HG03558 (cell line): ENCODE data around the gene SLC44A1.
A peak's percentile ranks its signal among the peaks of the same experiment; 100 is the strongest.

Experiments used
- ATAC-seq: cut with Tn5 transposase; IDR thresholded peaks from one replicate; pipeline ENCODE4 v1.9.1; 2021; ENCODE audit warnings: moderate number of reproducible peaks; ENCODE audit not compliant: unreplicated experiment; ENCODE audit errors: extremely low read depth

Gene SLC44A1

DNA sequence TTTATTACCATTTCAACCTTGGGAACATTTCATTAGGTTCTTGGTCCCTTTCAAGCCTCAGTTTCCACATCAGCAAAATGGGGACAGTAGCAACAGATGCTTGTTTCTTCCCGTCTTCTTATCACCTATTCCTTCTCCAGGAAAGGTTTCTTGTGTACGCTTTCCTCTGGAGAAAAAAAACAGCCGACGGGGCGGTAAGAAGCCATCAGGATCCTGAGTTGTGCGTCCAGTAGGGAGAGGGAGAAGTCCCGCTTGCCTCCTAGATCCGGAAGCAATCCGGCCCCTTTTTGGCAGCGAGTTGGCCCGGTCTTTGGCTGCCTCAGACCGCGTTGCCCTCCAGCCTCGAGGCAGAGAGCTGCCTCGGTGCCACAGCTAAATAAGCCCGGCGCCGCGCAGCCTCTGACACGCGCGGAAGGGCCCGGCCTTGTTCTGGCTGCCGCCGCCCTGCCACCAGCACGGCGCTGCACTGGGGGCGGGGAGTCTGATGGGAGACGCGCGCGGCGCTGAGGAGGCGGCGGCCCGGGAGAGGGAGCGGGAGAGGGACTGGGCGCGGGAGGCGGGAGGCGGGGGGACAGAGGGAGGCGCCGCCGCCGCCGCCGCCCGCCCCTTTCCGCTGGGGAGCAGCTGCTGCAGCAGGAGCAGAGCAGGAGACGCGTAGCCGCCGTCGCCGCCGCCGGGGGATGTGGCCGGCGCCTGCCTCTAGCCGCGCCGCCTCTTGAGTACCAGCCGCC, at the start of gene SLC44A1:
Gene SLC44A1, plus strand, starts transcription at position 649 of the 731 bp plus-strand sequence. CDS start 218 bp downstream, outside the sequence.
- peak; percentile 78 for ATAC-seq

DNA sequence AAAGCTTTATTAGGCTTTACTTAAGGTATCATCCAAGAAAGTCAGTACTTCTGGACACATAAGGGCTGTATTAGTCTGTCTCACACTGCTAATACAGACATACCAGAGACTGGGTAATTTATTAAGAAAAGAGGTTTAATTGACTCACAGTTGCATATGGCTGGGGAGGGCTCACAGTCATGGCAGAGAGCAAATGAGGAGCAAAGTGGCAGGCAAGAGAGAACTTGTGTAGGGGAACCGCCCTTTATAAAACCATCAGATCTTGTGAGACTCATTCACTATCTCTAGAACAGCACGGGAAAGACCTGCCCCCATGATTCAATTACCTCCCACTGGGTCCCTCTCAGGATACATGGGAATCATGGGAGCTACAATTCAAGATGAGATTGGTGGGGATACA, 49.2 kb upstream of the SLC44A1 start:
- ATAC-seq = no peak

DNA sequence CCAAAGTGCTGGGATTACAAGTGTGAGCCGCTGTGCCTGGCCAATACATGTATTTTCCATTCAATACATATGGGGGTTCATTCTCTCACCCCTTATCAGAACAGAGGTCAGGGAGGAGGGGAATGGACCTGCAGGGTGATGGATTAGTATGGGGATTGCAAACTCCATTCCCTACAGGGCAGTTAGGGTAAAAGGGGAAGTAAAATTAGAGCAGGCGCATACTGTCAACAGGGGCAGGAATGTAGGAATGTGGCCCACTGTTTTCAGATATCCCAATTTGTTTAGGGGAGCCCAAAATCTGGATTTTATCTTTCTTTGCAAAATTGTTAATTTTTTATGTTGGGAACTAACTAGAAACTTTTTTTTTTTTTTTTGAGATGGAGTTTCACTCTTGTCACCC, 46.4 kb upstream of the SLC44A1 start:
- no peak for ATAC-seq

DNA sequence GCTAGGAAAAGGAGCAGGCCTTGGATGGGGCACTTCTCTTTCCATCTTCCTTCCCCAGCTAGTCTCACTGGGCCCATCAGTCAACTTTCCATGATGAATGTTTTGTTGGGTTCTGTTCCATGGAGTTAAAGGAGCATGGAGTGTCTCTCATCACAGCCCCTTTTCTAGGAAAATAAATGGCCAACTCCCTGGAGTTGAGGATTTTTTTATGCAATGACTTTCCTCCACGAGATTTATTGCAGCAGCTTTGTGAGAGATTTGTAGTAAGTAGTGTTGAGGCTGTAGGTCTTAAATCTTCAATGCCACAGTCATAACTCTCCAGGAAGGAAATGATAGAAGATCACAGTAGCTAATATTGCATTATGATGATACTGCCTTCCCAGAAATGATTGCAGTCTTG, 45.6 kb upstream of the SLC44A1 start:
- ATAC-seq = no peak

DNA sequence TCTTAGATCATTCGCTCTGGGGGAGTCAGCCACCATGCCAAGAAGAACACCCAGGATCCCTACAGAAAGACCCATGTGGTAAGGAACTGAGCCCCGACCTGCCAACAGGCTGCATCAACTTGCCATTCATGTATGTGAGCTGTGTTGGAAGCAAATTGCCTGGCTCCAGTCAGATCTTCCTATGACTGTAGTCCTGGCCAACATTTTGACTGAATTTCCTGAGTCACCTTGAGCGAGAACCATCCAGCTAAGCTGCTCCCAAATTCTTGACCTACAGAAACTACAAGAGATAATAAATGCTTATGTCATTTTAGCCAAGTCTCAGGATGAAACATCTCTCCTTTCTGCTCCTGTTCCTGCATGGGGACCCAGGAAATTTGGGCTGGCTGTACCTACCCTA, 40.0 kb upstream of the SLC44A1 start:
- no peak for ATAC-seq

DNA sequence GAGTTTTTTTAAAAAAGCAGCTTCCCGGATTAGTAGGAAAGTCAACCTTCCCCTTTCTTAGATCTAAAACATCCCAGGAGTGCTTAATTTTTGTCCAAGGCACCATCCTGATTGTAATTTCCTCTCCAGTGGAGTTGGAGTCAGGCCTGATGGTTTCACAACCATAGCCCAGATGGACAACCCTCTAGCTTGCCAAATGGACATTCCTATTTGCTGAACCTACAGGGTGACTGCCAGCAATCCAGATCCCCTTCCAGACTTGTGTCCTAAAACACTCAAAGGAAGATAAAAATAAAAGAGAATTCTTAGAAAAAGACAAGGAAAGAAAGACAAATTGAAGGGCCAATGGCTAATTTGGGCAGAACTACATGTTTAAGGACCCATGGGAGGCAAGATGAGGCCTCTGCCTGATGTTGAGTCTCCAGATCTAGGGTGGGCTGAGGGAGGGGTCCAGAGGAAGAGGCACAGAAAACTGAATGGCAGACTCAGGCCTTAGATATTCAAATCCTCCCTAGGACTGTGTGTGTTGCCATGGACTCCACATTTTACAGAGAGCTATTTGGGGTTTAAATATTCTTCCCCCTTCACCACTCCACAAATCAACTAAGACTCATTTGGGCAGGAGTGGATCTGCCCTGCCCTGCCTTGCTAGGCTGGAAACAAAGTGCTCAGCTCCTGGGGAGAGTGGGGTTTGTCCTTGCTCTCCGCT, 38.5 kb upstream of the SLC44A1 start:
- no peak for ATAC-seq

DNA sequence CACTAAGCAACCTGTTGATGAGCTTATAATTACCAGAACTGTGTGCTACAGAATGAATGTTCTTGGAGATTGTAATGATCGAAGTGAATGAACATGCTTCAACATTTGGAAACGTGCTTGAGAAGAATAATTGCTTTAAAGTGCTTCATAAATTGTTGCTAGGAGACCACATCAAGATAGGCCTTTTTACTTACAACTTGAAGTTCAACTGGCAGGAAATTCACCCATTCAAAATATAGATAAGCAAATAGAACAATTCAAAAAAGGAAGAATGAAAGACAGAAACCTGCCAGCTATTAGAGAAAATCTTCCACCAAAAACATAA, 38.0 kb upstream of the SLC44A1 start:
- no peak for ATAC-seq

DNA sequence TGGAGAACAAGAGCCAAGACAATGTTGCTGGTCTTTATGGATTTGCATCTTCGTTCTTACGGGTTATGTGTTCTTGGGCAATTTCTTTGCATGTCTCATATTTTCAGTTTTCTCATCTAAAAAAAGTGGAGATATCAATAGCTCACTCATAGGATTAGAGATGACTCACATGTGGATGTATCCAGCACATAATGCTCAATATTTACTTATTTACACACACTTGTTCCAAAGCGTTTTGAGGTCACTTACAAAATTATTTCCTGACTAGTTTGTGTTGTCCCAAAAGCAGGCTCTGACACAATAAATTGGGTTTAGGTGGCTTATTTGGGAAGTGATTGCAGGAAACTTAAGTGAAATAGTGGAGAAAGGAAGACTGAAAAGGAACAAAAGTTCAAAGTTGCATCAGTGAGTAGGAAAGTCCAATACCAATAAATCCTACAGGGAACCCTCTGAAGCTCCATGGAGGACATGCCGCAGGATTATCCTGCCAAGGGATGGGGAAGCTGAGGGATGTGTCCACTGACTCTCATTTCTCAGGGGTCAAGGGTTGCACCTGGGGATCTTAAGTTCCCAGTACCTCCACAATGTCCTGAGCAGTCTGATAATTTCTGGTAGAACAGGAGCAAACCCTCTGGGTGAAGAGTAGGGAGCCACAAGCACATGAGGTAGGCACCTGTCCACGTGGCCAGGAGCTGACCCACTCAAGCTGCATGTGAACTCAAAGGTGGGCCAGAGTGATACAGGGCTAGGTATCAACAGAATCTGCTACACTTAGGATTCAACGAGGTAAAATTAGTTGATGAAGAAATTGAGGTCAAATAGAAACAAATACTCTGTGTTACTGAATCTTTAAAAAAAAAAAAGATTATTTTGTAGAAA, 37.4 kb upstream of the SLC44A1 start:
- no peak for ATAC-seq

DNA sequence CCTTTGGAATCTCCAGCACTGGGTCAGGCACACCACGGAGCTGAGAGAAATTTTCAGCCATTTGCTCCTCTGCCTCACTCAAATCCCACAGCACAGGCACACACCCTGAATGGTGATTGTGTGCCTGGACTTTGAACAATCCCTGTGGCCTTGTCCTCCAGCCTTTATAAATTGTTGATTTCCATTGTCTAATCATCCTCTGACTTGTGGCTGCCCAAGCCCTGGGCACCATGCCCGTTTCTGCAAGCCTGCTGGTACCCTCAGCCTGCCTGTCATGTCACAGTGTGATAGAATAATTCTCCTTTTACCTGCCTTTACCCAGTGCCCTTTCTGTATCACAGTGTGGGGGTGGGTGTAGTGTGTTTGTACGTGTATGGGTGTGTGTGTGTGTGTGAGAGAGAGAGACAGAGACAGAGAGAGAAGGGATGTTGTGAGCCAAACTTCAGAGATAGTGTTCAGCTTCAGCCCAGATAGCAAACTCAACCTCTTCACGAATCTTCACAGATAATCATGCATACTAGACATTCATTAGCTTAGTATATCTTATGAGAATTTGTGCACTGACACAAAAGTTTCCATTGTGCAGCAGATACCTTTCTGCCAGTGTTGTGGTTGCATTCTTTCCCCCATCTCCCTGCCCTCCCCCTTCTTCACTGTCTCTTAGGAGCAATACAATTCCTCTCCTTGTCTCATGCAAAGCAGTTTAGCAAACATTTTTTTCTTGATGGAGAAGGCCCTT, 27.8 kb upstream of the SLC44A1 start:
- no peak for ATAC-seq

DNA sequence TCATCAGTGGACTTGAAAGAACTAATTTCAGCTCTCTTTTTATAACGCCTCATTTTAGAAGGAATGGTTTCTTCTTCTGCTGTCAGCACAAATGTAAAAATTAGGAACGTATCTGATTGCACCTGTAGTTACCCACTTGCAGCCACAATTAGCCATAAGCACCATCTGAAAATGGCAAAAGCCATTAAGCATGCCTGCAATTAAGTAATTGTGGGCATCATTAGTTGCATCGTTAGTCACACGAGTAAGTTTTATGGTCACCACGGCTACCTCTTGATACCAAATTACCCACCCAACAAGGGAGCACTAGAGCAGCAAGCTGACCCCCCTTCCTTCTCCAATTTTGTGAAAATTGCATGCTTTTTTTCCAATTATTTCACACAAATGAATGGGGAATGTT, 25.8 kb upstream of the SLC44A1 start:
- ATAC-seq = no peak

DNA sequence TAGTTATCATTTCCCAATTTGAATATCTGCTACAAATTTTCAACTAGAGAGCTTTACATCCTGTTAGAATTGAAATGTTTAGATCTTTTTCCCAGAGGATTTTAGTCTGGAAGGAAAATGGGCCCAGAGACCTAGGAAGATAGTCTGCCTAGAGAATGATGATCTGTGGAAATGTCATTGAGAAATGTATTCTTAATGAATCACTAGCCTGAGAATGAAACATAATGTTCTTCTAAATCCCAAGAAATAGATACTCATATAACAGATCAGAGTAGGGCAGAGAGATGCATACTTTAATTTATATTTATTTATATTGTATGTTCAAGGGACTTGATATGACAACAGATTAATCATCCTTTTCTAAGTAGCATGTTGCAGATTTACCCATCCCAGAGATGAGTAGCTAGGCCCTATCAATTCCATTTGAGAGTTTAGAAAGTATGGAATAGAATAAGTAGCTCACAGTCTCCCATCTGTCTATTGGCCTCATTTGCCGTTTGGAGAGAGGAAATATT, 25.1 kb upstream of the SLC44A1 start:
- ATAC-seq = no peak

DNA sequence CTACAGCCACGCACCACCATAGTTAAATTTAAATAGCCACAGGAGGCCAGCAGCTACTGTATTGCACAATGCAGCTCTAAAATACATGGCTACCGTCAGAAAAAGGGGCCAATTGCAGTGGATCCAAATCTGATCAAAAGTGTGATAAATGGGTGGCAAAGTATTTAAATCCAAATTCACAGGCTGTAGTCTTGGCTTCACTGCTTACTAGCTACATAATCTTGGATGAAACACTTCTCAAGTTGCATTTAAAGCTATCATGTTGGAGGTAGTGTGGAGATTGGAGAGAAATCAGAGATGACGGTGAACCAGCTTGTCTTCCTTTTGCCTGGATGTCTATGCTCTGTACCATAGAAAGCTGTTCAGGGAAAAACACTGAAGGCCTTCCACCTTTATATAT, 24.0 kb upstream of the SLC44A1 start:
- ATAC-seq = no peak

DNA sequence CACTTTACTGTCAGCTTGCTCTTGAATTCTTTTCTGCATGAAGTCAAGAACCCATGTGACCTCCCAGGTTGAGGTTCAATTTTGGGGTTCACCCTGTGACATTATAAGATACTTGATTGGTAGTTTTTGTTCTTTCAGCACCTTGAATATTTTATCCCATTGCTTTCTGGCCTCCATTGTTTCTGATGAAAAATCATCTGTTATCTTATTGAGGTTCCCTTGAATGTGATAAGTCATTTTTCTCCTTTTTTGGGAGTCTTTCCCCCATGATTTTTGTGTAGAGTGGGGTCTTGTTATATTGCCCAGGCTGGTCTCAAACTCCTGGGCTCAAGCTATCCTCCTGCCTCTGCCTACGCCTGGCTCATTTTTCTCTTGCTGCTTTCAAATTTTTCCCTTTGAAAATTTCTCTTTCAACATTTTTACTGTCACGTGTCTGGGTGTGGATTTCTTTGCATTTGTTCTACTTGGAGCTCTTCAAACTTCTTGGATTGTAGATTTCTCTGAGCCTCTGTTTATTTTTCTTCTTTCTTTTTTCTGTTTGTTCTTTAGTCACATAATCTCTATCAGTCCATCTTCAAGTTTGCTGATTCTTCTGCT, 20.8 kb upstream of the SLC44A1 start:
- ATAC-seq = no peak

DNA sequence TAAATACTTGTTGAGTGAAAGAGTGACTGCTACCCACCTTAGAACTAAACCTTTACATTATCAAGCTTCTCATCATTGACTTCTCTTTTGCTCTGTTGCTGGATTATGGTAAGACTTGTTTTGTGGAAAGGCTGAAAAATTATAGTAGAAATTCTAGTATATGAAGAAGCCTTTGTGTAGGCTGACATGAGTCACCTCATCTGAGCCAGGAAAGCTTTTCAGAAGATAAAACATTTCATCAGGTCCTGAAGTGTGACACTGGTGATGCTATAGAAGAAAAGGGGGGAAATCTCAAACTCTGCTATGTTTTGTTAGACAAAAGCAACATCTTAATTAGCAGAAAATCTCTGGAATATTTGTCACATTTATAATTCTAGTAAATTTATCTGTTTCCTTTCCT, 18.4 kb upstream of the SLC44A1 start:
- ATAC-seq = no peak

DNA sequence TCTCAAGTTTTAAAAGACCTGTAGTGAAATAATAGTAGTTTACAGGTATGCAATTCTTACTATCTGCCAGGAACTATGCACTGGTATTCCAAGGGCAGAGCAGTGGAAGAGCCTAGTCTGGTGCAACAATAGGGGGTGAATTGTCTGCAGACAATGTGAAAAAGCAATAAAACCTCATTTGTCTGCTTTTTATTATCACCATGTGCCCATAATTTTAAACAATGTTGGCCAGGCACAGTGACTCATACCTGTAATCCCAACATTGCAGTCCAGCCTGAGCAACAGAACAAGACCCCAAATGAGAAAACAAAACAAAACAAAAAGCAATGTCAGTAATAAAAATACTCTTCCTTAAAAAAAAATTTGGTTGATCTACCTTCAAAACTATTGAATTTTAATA, 12.2 kb upstream of the SLC44A1 start:
- ATAC-seq = no peak

DNA sequence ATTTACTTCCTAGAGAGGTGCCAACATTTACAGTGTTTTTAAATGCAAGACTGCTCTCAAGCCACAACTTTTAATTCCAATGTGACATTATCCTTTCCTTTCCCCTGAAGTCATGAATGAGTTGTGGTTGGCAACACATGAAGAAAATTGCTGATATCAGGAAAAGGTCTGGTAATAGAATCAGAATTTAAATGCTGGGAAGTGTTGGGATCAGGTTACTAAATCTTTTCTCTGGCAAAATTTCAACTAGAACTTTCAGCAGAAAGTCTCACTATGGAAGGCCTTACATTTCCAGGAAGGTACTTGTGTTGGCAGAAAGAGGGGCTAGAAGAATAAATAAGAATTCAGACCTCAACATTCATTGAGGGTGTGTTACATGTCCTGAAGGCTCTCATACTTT, 10.6 kb upstream of the SLC44A1 start:
- no peak for ATAC-seq

DNA sequence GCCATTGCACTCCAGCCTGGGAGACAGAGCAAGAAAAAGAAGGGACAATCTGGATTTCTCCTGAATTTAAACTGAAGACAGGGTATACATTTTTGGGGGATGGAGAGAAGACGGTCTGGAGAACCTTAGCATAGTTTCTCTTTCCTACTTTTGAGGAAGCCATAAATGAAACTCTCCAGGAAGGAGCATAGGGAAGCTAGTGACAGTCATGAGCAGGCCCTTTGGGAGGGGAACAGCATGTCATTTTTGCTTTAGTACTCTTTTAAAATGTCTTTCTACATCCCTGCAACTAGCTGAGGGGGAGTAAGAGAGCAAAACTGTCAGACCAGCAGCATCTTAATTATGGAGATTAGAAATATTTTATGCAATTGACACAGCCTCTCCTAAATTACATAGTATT, 8.2 kb upstream of the SLC44A1 start:
- no peak for ATAC-seq

DNA sequence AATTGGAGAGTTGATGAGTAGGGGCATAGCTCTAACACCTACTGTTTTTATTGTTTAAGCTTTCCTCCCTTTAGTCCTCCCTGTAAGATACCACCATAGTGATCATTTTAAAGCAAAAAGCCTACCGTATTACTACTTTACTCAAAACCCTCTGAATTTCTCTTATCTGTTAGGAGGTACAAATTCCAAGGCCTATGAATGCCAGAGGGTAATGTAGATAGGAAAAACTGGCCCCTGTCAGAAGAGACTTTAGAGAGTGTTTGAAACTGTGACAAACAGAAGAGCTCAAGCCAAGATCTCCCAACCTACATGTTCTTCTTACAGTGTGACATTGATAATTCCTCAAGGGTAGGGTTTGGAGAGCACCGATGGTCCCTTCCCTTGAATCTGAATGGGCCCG, 7.2 kb upstream of the SLC44A1 start:
- ATAC-seq = no peak

DNA sequence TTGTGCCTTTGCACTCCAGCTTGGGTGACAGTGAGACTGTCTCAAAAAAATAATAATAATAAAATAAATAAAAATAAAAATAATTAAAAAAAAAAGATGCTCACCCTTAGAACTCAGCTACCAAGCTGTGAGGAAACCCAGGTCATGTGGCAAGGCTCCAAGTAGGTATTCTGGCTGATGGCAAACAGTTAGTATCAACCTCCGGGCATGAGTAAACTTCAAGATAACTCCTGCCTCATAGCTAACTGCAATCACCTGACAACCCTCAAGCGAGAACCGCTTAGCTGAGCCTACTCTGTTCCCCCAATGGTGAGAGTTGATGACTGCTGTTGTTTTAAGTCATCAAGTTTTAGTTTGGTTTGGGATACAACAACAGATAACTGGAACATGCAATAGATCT, 6.1 kb upstream of the SLC44A1 start:
- no peak for ATAC-seq
